Fibroblast of skin of right quadriceps (primary cell): ENCODE results near the gene DNAJC28.
"Not testable (repeated sequence)": the region's sequence is repeated elsewhere in the genome, so short reads cannot be mapped to it uniquely, and the experiment has no call there.

Source experiments
- DNase-seq: peaks from one replicate; pipeline ENCODE4 v3.0.0-alpha.2; 2013

Gene DNAJC28

GRCh38 chr21:33491373-33492102, at the start of gene DNAJC28:
DNAJC28 (minus strand) TSS chr21:33491716; CDS start chr21:33489393, 2,323 bp downstream.
- peak; percentile 93 for DNase-seq

- peak; percentile 7 for DNase-seq
These were observed 49.7 kb upstream of the DNAJC28 start for GRCh38 chr21:33541105-33541711.

GRCh38 chr21:33540711-33541104, 49.2 kb upstream of the DNAJC28 start:
- DNase-seq = no peak

GRCh38 chr21:33539616-33540015, 48.1 kb upstream of the DNAJC28 start:
- peak; percentile 37 for DNase-seq

- DNase-seq = no peak
These were observed 45.7 kb upstream of the DNAJC28 start for GRCh38 chr21:33537212-33537611.

- no peak for DNase-seq
These were observed 39.5 kb upstream of the DNAJC28 start for GRCh38 chr21:33531007-33531406.

GRCh38 chr21:33522953-33523349, 31.4 kb upstream of the DNAJC28 start:
- no peak for DNase-seq

GRCh38 chr21:33522297-33522952, 30.9 kb upstream of the DNAJC28 start:
- DNase-seq = no peak

- no peak for DNase-seq
These were observed 27.4 kb upstream of the DNAJC28 start for GRCh38 chr21:33518899-33519298.

GRCh38 chr21:33514229-33514628, 22.7 kb upstream of the DNAJC28 start:
- peak; percentile 12 for DNase-seq

GRCh38 chr21:33512481-33512880, 21.0 kb upstream of the DNAJC28 start:
- no peak for DNase-seq

GRCh38 chr21:33511639-33512038, 20.1 kb upstream of the DNAJC28 start:
- no peak for DNase-seq

- DNase-seq = no peak
These were observed 19.3 kb upstream of the DNAJC28 start for GRCh38 chr21:33510826-33511225.

GRCh38 chr21:33507003-33507402, 15.5 kb upstream of the DNAJC28 start:
- DNase-seq = not testable (repeated sequence)

GRCh38 chr21:33505833-33506232, 14.3 kb upstream of the DNAJC28 start:
- DNase-seq = no peak

- DNase-seq = no peak
These were observed 4.8 kb upstream of the DNAJC28 start for GRCh38 chr21:33496345-33496744.

- DNase-seq = no peak
These were observed 4.2 kb upstream of the DNAJC28 start for GRCh38 chr21:33495743-33496142.

- DNase-seq = no peak
These were observed 2.2 kb upstream of the DNAJC28 start for GRCh38 chr21:33493756-33494155.

- peak; percentile 64 for DNase-seq
These were observed 1.1 kb upstream of the DNAJC28 start for GRCh38 chr21:33492571-33492970.

GRCh38 chr21:33490991-33491372, 534 bp downstream of the DNAJC28 start:
- no peak for DNase-seq

- no peak for DNase-seq
These were observed 2.6 kb downstream of the DNAJC28 start for GRCh38 chr21:33488936-33489335.

- DNase-seq = no peak
These were observed 3.5 kb downstream of the DNAJC28 start for GRCh38 chr21:33487996-33488395.

- DNase-seq = no peak
These were observed 10.1 kb downstream of the DNAJC28 start for GRCh38 chr21:33481314-33481943.
